Natural killer cell (primary cell): ENCODE data around the gene INTS1. TPM values are rescaled to one million over a fixed set of nuclear protein-coding genes. Genes with fewer than 3 reads are reported as not detected.

Source experiments
- ATAC-seq, 3 donors: fragments of 150-1000 bp in 2 of 3; fragments of 200-7000 bp in 1 of 3; cut with Tn5 transposase; 1 replicate in 1 of 3; 2 replicates in 2 of 3; pipeline ENCODE4 v1.10.0; 2021; ENCODE audit warnings: mild to moderate bottlenecking in 2 of 3, moderate library complexity in 2 of 3
- DNase-seq, 2 donors: peaks; one replicate each; pipeline versions ENCODE4 v3.0.0 to v3.0.0-alpha.2; 2013 to 2021; ENCODE audit warnings: mixed read lengths in 1 of 2
- H3K27ac ChIP-seq: one replicate; pipeline ENCODE4 v1.5.1; 2013; ENCODE audit warnings: mild to moderate bottlenecking, low read length
- H3K27me3 ChIP-seq: one replicate; pipeline ENCODE4 v1.6.1; 2013; ENCODE audit warnings: low read length; ENCODE audit not compliant: control insufficient read depth, insufficient read depth
- H3K36me3 ChIP-seq: one replicate; pipeline ENCODE4 v1.6.1; 2013; ENCODE audit warnings: low read length; ENCODE audit not compliant: control insufficient read depth, insufficient read depth
- H3K4me1 ChIP-seq: one replicate; pipeline ENCODE4 v1.6.1; 2013; ENCODE audit warnings: low read length; ENCODE audit not compliant: control insufficient read depth, insufficient read depth
- H3K4me3 ChIP-seq: one replicate; pipeline ENCODE4 v1.5.1; 2013; ENCODE audit warnings: low read length
- H3K9me3 ChIP-seq: one replicate; pipeline ENCODE4 v1.6.1; 2013; ENCODE audit warnings: low read length; ENCODE audit not compliant: control insufficient read depth, insufficient read depth
- H3K27ac Mint-ChIP-seq, 2 donors: one replicate each; pipeline ENCODE4 v1.8.0; 2022; ENCODE audit warnings: mild to moderate bottlenecking in 2 of 2, mixed read lengths in 2 of 2, moderate library complexity in 1 of 2
- H3K27me3 Mint-ChIP-seq, 2 donors: one replicate each; pipeline ENCODE4 v1.8.0; 2022; ENCODE audit warnings: low read depth in 2 of 2, mixed read lengths in 2 of 2
- H3K36me3 Mint-ChIP-seq: one replicate; pipeline ENCODE4 v1.8.0; 2022; ENCODE audit warnings: mixed read lengths
- H3K4me1 Mint-ChIP-seq, 2 donors: one replicate each; pipeline ENCODE4 v1.8.0; 2022; ENCODE audit warnings: mixed read lengths in 2 of 2
- H3K4me3 Mint-ChIP-seq: one replicate; pipeline ENCODE4 v1.8.0; 2022; ENCODE audit warnings: mild to moderate bottlenecking, moderate library complexity, mixed read lengths
- H3K9me3 Mint-ChIP-seq, 2 donors: one replicate each; pipeline ENCODE4 v1.8.0; 2022; ENCODE audit warnings: mixed read lengths in 2 of 2
- CTCF ChIP-seq: fragments of 200-600 bp; IDR thresholded peaks from one replicate; pipeline ENCODE4 v1.8.0; 2022; ENCODE audit warnings: antibody characterized with exemption
- WGBS: methylation state at CpG from one replicate; pipeline ENCODE4 v1.1.7; 2013; ENCODE audit warnings: missing lambda C conversion rate; ENCODE audit not compliant: insufficient coverage; 5-methylcytosine and 5-hydroxymethylcytosine counted together
- intact Hi-C: fragments of 100-400 bp; cut with micrococcal nuclease; formaldehyde crosslinking; loops from one replicate; pipeline ENCODE4 v1.14.2; 2022
- total RNA-seq, 4 donors: library from RNA; stranded (reverse); fragments of 120-200 nt in 1 of 4; gene quantifications; one replicate each; pipeline versions ENCODE4 v1.2.3 to v1.2.4, GENCODE V29; 2013 to 2022

The INTS1 gene
- total RNA-seq, 3 donors from 2014 or later (not counting 1 experiment from before 2014, with no cell fraction given) = 92.7 to 115 (median 111) TPM

GRCh38 chr7:1536455-1536742, 32.2 kb upstream of the INTS1 start:
- ATAC-seq (no peak), DNase-seq (no peak)
- H3K27me3 Mint-ChIP-seq = no peaks in the 10 kb centered on the region
- no peak overlapping the region for H3K27ac ChIP-seq
- H3K4me1 Mint-ChIP-seq = peaks cover 19 to 27% of the 10 kb centered on the region in 2 donors
- peaks cover 34% of the 10 kb centered on the region for H3K4me1 ChIP-seq
- no peak for TF ChIP-seq CTCF
- WGBS = 90% methylated on average over 7 of the region's 7 CpGs
- no peak overlapping the region for H3K4me3 ChIP-seq
- H3K9me3 Mint-ChIP-seq = no peaks in the 10 kb centered on the region
- H3K9me3 ChIP-seq = no peaks in the 10 kb centered on the region
- no peak overlapping the region for H3K4me3 Mint-ChIP-seq
- no peak overlapping the region for H3K27ac Mint-ChIP-seq
- H3K36me3 Mint-ChIP-seq = no peaks in the 10 kb centered on the region
- peaks cover 25% of the 10 kb centered on the region for H3K36me3 ChIP-seq
- intact Hi-C loops = no loop called here
- no peaks in the 10 kb centered on the region for H3K27me3 ChIP-seq

- Histone ChIP-seq H3K4me3 (no peak overlapping the region), H3K4me1 (peaks cover 36% of the 10 kb centered on the region), H3K36me3 (peaks cover 22% of the 10 kb centered on the region), H3K27ac (no peak overlapping the region), H3K27me3 (no peaks in the 10 kb centered on the region), H3K9me3 (no peaks in the 10 kb centered on the region)
- intact Hi-C loops = no loop called here
- no peaks in the 10 kb centered on the region for H3K27me3 Mint-ChIP-seq
- no peak overlapping the region for H3K4me3 Mint-ChIP-seq
- TF ChIP-seq CTCF = no peak
- H3K9me3 Mint-ChIP-seq = no peaks in the 10 kb centered on the region
- no peak overlapping the region for H3K27ac Mint-ChIP-seq
- DNase-seq (no peak), ATAC-seq (no peak)
- peaks cover 19 to 27% of the 10 kb centered on the region in 2 donors for H3K4me1 Mint-ChIP-seq
- 85% methylated on average over 42 of the region's 42 CpGs for WGBS
- H3K36me3 Mint-ChIP-seq = no peaks in the 10 kb centered on the region
Observed at GRCh38 chr7:1535701-1536454, 31.7 kb upstream of the INTS1 start.

- no peaks in the 10 kb centered on the region for H3K27me3 Mint-ChIP-seq
- H3K4me1 ChIP-seq = peaks cover 39% of the 10 kb centered on the region
- H3K36me3 Mint-ChIP-seq = no peaks in the 10 kb centered on the region
- intact Hi-C loops = no loop called here
- H3K27ac ChIP-seq = no peak overlapping the region
- no peaks in the 10 kb centered on the region for H3K9me3 ChIP-seq
- peaks cover 19 to 27% of the 10 kb centered on the region in 2 donors for H3K4me1 Mint-ChIP-seq
- 82% methylated on average over 6 of the region's 6 CpGs for WGBS
- H3K27ac Mint-ChIP-seq = peak overlapping the region in 1 of 2 donors; percentile 94
- H3K27me3 ChIP-seq = no peaks in the 10 kb centered on the region
- DNase-seq (no peak), ATAC-seq (no peak)
- no peak for TF ChIP-seq CTCF
- H3K36me3 ChIP-seq = peaks cover 15% of the 10 kb centered on the region
- no peak overlapping the region for H3K4me3 Mint-ChIP-seq
- H3K9me3 Mint-ChIP-seq = no peaks in the 10 kb centered on the region
- no peak overlapping the region for H3K4me3 ChIP-seq
Observed at GRCh38 chr7:1535100-1535458, 30.9 kb upstream of the INTS1 start.
